ENCODE results near the gene PRPF38B. TPM values are rescaled to one million over a fixed set of nuclear protein-coding genes. Genes with fewer than 3 reads are reported as not detected.

The PRPF38B gene
- total and polyA plus RNA-seq, 9 of the 15 experiments (the other 6 are each of a cell fraction or from before 2014, with no cell fraction given): 25.3 to 85.5 (median 66.4) TPM

DNA sequence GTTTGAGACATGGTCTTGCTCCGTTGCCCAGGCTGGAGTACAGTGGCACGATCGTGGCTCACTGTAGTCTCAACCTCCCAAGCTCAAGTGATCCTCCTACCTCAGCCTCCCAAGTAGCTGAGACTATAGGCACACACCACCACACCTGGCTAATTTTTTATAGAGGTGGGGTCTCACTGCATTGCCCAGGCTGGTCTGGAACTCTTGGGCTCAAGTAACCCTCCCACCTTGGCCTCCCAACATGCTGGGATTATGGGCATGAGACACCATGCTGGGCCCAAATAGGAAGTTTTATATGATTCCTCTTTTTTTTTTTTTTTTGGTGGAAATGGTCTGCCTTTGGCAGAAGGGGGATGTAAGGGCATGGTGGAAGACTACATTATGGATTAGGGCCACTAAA, 14.5 kb downstream of the PRPF38B start (continued):
- TF ChIP-seq, protein P1, sequence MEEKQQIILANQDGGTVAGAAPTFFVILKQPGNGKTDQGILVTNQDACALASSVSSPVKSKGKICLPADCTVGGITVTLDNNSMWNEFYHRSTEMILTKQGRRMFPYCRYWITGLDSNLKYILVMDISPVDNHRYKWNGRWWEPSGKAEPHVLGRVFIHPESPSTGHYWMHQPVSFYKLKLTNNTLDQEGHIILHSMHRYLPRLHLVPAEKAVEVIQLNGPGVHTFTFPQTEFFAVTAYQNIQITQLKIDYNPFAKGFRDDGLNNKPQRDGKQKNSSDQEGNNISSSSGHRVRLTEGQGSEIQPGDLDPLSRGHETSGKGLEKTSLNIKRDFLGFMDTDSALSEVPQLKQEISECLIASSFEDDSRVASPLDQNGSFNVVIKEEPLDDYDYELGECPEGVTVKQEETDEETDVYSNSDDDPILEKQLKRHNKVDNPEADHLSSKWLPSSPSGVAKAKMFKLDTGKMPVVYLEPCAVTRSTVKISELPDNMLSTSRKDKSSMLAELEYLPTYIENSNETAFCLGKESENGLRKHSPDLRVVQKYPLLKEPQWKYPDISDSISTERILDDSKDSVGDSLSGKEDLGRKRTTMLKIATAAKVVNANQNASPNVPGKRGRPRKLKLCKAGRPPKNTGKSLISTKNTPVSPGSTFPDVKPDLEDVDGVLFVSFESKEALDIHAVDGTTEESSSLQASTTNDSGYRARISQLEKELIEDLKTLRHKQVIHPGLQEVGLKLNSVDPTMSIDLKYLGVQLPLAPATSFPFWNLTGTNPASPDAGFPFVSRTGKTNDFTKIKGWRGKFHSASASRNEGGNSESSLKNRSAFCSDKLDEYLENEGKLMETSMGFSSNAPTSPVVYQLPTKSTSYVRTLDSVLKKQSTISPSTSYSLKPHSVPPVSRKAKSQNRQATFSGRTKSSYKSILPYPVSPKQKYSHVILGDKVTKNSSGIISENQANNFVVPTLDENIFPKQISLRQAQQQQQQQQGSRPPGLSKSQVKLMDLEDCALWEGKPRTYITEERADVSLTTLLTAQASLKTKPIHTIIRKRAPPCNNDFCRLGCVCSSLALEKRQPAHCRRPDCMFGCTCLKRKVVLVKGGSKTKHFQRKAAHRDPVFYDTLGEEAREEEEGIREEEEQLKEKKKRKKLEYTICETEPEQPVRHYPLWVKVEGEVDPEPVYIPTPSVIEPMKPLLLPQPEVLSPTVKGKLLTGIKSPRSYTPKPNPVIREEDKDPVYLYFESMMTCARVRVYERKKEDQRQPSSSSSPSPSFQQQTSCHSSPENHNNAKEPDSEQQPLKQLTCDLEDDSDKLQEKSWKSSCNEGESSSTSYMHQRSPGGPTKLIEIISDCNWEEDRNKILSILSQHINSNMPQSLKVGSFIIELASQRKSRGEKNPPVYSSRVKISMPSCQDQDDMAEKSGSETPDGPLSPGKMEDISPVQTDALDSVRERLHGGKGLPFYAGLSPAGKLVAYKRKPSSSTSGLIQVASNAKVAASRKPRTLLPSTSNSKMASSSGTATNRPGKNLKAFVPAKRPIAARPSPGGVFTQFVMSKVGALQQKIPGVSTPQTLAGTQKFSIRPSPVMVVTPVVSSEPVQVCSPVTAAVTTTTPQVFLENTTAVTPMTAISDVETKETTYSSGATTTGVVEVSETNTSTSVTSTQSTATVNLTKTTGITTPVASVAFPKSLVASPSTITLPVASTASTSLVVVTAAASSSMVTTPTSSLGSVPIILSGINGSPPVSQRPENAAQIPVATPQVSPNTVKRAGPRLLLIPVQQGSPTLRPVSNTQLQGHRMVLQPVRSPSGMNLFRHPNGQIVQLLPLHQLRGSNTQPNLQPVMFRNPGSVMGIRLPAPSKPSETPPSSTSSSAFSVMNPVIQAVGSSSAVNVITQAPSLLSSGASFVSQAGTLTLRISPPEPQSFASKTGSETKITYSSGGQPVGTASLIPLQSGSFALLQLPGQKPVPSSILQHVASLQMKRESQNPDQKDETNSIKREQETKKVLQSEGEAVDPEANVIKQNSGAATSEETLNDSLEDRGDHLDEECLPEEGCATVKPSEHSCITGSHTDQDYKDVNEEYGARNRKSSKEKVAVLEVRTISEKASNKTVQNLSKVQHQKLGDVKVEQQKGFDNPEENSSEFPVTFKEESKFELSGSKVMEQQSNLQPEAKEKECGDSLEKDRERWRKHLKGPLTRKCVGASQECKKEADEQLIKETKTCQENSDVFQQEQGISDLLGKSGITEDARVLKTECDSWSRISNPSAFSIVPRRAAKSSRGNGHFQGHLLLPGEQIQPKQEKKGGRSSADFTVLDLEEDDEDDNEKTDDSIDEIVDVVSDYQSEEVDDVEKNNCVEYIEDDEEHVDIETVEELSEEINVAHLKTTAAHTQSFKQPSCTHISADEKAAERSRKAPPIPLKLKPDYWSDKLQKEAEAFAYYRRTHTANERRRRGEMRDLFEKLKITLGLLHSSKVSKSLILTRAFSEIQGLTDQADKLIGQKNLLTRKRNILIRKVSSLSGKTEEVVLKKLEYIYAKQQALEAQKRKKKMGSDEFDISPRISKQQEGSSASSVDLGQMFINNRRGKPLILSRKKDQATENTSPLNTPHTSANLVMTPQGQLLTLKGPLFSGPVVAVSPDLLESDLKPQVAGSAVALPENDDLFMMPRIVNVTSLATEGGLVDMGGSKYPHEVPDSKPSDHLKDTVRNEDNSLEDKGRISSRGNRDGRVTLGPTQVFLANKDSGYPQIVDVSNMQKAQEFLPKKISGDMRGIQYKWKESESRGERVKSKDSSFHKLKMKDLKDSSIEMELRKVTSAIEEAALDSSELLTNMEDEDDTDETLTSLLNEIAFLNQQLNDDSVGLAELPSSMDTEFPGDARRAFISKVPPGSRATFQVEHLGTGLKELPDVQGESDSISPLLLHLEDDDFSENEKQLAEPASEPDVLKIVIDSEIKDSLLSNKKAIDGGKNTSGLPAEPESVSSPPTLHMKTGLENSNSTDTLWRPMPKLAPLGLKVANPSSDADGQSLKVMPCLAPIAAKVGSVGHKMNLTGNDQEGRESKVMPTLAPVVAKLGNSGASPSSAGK (IDR thresholded peaks at IDR 0.05): no peak
- TF ChIP-seq, protein P2, sequence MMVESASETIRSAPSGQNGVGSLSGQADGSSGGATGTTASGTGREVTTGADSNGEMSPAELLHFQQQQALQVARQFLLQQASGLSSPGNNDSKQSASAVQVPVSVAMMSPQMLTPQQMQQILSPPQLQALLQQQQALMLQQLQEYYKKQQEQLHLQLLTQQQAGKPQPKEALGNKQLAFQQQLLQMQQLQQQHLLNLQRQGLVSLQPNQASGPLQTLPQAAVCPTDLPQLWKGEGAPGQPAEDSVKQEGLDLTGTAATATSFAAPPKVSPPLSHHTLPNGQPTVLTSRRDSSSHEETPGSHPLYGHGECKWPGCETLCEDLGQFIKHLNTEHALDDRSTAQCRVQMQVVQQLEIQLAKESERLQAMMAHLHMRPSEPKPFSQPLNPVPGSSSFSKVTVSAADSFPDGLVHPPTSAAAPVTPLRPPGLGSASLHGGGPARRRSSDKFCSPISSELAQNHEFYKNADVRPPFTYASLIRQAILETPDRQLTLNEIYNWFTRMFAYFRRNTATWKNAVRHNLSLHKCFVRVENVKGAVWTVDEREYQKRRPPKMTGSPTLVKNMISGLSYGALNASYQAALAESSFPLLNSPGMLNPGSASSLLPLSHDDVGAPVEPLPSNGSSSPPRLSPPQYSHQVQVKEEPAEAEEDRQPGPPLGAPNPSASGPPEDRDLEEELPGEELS (CRISPR knock-in tag; IDR thresholded peaks at IDR 0.05; ENCODE audit: borderline replicate concordance): no peak
- TF ChIP-seq SETDB1 (IDR thresholded peaks at IDR 0.05; ENCODE audit: low read length) (no peak), NRF1 (conservative IDR thresholded peaks at IDR 0.05 in 1 of 2, IDR thresholded peaks at IDR 0.05 in 1 of 2) (no peak), SAFB (IDR thresholded peaks at IDR 0.05; ENCODE audit: borderline replicate concordance, low read depth, low read length) (no peak), MYNN (IDR thresholded peaks at IDR 0.05) (no peak), MYNN (CRISPR knock-in tag; IDR thresholded peaks at IDR 0.05) (no peak), TCF3 (CRISPR knock-in tag; IDR thresholded peaks at IDR 0.05) (no peak), MEF2D (tag; conservative IDR thresholded peaks at IDR 0.05; ENCODE audit: low read depth) (no peak), GTF2A2 (tag; IDR thresholded peaks at IDR 0.05) (0 out of 2 replicates have a peak, but pooled peaks have one; percentile 52)
- TF ChIP-seq, protein P3, sequence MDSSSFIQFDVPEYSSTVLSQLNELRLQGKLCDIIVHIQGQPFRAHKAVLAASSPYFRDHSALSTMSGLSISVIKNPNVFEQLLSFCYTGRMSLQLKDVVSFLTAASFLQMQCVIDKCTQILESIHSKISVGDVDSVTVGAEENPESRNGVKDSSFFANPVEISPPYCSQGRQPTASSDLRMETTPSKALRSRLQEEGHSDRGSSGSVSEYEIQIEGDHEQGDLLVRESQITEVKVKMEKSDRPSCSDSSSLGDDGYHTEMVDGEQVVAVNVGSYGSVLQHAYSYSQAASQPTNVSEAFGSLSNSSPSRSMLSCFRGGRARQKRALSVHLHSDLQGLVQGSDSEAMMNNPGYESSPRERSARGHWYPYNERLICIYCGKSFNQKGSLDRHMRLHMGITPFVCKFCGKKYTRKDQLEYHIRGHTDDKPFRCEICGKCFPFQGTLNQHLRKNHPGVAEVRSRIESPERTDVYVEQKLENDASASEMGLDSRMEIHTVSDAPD (CRISPR knock-in tag; IDR thresholded peaks at IDR 0.05): no peak
- TF ChIP-seq, protein P4, sequence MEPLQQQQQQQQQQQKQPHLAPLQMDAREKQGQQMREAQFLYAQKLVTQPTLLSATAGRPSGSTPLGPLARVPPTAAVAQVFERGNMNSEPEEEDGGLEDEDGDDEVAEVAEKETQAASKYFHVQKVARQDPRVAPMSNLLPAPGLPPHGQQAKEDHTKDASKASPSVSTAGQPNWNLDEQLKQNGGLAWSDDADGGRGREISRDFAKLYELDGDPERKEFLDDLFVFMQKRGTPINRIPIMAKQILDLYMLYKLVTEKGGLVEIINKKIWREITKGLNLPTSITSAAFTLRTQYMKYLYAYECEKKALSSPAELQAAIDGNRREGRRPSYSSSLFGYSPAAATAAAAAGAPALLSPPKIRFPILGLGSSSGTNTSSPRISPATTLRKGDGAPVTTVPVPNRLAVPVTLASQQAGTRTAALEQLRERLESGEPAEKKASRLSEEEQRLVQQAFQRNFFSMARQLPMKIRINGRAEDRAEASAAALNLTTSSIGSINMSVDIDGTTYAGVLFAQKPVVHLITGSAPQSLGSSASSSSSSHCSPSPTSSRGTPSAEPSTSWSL (CRISPR knock-in tag; IDR thresholded peaks at IDR 0.05; ENCODE audit: borderline replicate concordance): no peak

Data from K562 (cell line).